ENCODE measurements around the gene PFN3. TPM values are rescaled to one million over a fixed set of nuclear protein-coding genes. Genes with fewer than 3 reads are reported as not detected.

The PFN3 gene
- total RNA-seq, 1 donor from 2014 or later = not detected

DNA sequence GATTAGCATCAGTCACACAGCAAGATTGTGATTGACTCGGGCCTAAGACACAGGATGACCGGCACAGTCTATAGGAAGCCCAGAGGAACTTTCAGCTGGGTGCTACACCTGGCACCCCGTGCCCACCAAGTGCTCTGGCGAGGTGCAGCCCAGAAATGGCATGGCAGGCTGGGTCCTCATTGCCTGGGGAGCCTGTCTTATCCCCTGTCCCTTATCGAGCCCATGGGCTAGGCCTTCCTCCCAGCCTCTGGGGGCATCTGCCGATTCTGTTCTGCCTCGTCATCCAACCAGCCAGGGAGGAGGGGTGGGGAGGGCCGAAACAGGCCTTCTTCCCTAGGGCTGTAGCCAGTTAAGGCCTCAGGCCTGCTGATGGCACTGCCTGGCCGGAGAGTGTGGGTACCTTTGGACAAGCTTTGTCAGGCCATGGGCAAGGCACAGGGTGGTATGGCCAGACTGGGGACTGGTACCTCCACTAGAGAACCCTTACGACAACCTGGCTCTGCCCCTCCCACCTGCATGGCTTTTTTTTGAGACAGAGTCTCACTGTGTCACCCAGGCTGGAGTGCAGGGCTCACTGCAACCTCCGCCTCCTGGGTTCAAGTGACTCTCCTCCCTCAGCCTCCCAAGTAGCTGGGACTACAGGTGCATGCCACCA lies 27.6 kb upstream of the PFN3 start:
- no peaks in the 10 kb centered on the region for H3K9me3 ChIP-seq (replicated peaks)
- peaks cover 15% of the 10 kb centered on the region for H3K36me3 ChIP-seq
- peak overlapping the region; percentile 81 for H3K4me3 ChIP-seq
- DNase-seq = no peak
- TF ChIP-seq, protein P1, sequence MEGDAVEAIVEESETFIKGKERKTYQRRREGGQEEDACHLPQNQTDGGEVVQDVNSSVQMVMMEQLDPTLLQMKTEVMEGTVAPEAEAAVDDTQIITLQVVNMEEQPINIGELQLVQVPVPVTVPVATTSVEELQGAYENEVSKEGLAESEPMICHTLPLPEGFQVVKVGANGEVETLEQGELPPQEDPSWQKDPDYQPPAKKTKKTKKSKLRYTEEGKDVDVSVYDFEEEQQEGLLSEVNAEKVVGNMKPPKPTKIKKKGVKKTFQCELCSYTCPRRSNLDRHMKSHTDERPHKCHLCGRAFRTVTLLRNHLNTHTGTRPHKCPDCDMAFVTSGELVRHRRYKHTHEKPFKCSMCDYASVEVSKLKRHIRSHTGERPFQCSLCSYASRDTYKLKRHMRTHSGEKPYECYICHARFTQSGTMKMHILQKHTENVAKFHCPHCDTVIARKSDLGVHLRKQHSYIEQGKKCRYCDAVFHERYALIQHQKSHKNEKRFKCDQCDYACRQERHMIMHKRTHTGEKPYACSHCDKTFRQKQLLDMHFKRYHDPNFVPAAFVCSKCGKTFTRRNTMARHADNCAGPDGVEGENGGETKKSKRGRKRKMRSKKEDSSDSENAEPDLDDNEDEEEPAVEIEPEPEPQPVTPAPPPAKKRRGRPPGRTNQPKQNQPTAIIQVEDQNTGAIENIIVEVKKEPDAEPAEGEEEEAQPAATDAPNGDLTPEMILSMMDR (IDR thresholded peaks at IDR 0.05; ENCODE audit: borderline replicate concordance) = no peak
- intact Hi-C loops (cut with micrococcal nuclease) = no loop called here
- no peaks in the 10 kb centered on the region for H3K27me3 ChIP-seq (ENCODE audit: low read depth)
- peaks cover 53% of the 10 kb centered on the region for H3K4me1 ChIP-seq
- no peak overlapping the region for H3K27ac ChIP-seq (replicated peaks)

DNA sequence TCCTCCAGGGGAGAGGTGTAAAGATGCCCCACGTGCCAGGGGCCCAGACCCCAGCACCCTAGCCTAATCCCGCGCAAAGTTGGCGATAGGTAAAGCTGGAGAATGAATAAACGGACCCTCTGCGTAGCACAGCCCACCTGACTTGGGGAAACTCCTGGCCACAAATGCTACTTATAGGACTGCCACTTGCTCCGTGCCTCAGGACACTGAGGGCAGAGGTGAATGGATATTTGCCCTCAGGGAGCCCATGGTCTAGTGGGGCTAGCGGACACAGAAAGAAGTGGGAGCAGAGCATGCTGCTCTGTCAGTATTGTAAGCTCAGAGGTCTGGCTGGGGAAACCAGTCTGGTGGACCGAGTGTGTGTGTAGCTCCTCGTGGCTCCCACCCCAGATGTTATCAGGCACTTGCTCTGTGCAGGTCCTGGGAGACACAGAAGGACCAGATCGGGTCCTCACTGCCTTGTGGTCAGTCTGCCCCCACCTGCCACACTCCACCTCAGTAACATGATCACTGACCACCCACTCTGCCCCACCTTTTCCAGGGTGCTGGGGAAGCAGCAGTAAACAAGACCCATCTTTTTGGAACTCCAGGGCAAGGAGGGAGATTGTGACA lies 26.9 kb upstream of the PFN3 start:
- intact Hi-C loops (cut with micrococcal nuclease) = no loop called here
- Histone ChIP-seq H3K36me3 (peaks cover 7% of the 10 kb centered on the region), H3K4me1 (peaks cover 45% of the 10 kb centered on the region), H3K4me3 (peak overlapping the region; percentile 81), H3K27me3 (ENCODE audit: low read depth) (no peaks in the 10 kb centered on the region), H3K27ac (replicated peaks) (peak overlapping the region; percentile 87), H3K9me3 (replicated peaks) (no peaks in the 10 kb centered on the region)
- TF ChIP-seq, protein P1 (IDR thresholded peaks at IDR 0.05; ENCODE audit: borderline replicate concordance) = no peak
- no peak for DNase-seq

DNA sequence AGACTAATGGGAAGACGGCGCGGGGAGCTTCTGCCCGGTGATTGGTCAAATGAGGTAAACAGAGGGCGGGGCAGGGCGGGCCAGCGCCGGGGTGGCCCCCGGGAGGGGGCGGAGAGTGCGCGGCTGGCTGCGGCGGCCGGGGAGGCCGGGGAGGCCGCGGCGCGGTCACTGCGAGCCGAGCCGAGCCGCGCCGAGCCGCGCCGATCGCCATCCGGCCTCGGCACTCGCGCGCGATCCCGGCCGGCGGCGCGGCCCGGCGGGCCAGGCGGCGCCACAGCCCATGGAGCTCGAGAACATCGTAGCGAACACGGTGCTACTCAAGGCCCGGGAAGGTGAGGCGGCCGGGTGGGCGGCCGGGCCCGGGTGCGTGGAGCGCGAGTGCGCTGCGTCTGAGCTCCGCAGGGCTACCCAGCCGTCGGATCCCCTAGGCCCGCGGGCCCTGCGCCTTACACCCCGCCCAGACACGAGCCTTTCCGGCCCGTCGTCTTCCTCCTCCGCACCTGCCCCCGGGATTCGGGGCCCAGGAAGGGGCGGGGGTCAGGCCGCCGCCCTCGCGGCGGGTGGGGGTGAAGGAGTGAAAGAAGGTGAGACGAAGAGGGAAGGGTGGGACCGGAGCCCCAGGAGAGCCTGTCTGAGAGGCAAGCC lies 26.2 kb upstream of the PFN3 start, which contains the start of gene GRK6:
TSS of gene GRK6 (plus strand) at position 111 of the 645 bp plus-strand sequence. CDS start at position 281, 170 bp downstream.
- intact Hi-C loops (cut with micrococcal nuclease) = no loop called here

DNA sequence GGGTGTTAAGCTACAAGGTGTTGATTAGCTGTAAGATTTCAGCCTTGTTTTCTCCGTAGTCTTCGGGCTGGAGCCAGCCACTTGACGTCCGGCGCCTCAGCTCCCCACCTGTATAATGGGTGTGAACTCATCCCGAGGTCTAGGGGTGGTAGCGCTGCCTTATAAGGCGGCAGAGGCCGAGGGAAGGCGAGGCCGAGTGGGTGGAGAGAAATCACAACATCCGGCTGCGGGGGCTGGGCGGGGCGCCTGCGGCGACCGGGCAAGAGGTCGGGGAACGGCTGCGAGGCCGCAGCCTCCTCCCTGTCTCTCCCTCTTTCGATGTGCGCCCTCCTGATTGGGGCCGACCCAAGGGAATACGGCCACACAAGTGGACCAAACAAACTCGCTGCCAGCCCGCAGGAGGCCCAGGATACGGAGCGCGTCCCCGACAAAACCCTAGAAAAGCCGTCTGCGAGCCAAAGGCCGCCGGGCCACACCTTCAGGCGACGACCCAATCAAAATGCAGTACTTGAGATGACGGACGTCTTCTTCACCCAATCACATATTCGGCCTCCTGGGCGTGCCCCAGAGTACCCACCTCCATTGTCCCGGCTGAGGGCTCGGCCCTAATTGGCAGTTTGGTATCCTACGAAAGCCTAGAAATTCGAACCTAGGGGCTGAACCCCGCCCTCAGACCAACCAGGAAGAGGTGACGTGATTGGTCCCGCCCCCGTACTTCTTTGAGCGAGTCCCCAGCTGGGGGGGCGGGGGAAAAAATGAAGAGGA lies 25.5 kb upstream of the PFN3 start:
- TF ChIP-seq, protein P1 (IDR thresholded peaks at IDR 0.05; ENCODE audit: borderline replicate concordance) = no peak
- H3K36me3 ChIP-seq = peaks cover 5% of the 10 kb centered on the region
- H3K4me1 ChIP-seq = peaks cover 32% of the 10 kb centered on the region
- intact Hi-C loops (cut with micrococcal nuclease) = no loop called here
- peak; percentile 100 for DNase-seq
- H3K27me3 ChIP-seq (ENCODE audit: low read depth) = no peaks in the 10 kb centered on the region
- H3K27ac ChIP-seq (replicated peaks) = peak overlapping the region; percentile 96
- no peaks in the 10 kb centered on the region for H3K9me3 ChIP-seq (replicated peaks)
- peak overlapping the region; percentile 69 for H3K4me3 ChIP-seq

More for the DNA sequence above, 26.2 kb upstream of the PFN3 start, which contains the start of gene GRK6:
- peak; percentile 32 for DNase-seq
- Histone ChIP-seq H3K27me3 (ENCODE audit: low read depth) (no peaks in the 10 kb centered on the region), H3K36me3 (peaks cover 5% of the 10 kb centered on the region), H3K4me3 (peak within 1 kb of the TSS; percentile 81), H3K27ac (replicated peaks) (peak within 1 kb of the TSS; percentile 96), H3K9me3 (replicated peaks) (no peaks in the 10 kb centered on the region), H3K4me1 (peaks cover 39% of the 10 kb centered on the region)
- TF ChIP-seq, protein P1 (IDR thresholded peaks at IDR 0.05; ENCODE audit: borderline replicate concordance) = no peak

DNA sequence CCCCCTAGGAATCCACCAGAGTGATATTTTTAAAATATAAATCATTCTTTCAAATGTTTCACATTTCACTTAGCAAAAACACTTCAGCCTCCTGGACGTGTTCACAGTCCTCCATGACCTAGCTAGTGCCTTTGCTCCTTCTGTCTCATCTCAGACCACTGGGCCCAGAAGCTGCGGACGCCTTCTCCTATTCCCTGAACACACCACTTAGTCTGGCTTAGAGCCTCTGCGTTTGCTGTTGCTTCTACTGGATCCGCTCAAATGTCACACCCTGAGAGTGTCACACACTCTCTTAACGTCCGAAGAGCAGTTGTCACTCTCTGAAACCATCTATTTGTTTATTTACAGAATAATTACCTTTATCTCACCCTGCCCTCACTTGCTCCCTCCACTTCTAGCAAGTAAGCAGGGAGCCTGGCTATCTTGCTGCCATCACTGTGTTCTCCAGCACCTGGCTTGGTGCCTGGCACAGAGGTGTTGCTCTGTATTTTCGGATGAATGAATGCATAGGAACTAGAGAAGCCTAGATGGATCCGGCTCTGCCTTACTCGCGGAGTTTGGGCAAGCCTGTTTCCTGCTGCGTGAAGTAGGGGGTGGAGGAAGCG lies 24.8 kb upstream of the PFN3 start:
- H3K4me3 ChIP-seq = peak overlapping the region; percentile 69
- TF ChIP-seq, protein P1 (IDR thresholded peaks at IDR 0.05; ENCODE audit: borderline replicate concordance) = no peak
- intact Hi-C loops (cut with micrococcal nuclease) = no loop called here
- no peaks in the 10 kb centered on the region for H3K27me3 ChIP-seq (ENCODE audit: low read depth)
- H3K27ac ChIP-seq (replicated peaks) = peak overlapping the region; percentile 96
- no peak for DNase-seq
- peaks cover 32% of the 10 kb centered on the region for H3K4me1 ChIP-seq
- H3K36me3 ChIP-seq = no peaks in the 10 kb centered on the region
- no peaks in the 10 kb centered on the region for H3K9me3 ChIP-seq (replicated peaks)

Data from left ventricle myocardium inferior (tissue), 1 donor.